Large intestine (tissue), 3 donors: Measurements from ENCODE around the gene EIF2AK3. TPM values are rescaled to one million over a fixed set of nuclear protein-coding genes. Genes with fewer than 3 reads are reported as not detected.

Source experiments
- DNase-seq, 2 donors: peaks; one replicate each; pipeline versions ENCODE4 v3.0.0 to v3.0.0-alpha.2; 2013
- H3K27ac ChIP-seq: one replicate; pipeline ENCODE4 v1.5.1; 2013; ENCODE audit warnings: low read length
- H3K27me3 ChIP-seq: 2 replicates; pipeline ENCODE4 v1.6.1; 2013; ENCODE audit warnings: low read length; ENCODE audit not compliant: control insufficient read depth, insufficient read depth
- H3K36me3 ChIP-seq: 2 replicates; pipeline ENCODE4 v1.6.1; 2013; ENCODE audit warnings: low read length; ENCODE audit not compliant: control insufficient read depth, insufficient read depth
- H3K4me1 ChIP-seq: one replicate; pipeline ENCODE4 v1.6.1; 2013; ENCODE audit warnings: low read length; ENCODE audit not compliant: control insufficient read depth, insufficient read depth
- H3K4me3 ChIP-seq: one replicate; pipeline ENCODE4 v1.5.1; 2013; ENCODE audit warnings: low read length
- H3K9me3 ChIP-seq: one replicate; pipeline ENCODE4 v1.6.1; 2013; ENCODE audit warnings: mild to moderate bottlenecking, low read depth, low read length, moderate library complexity; ENCODE audit not compliant: control insufficient read depth
- WGBS: methylation state at CpG from one replicate; pipeline ENCODE4 v1.1.5; 2013; ENCODE audit warnings: low lambda C conversion rate; ENCODE audit not compliant: insufficient coverage; 5-methylcytosine and 5-hydroxymethylcytosine counted together
- polyA plus RNA-seq: library from polyadenylated mRNA; unstranded; fragments of 120-200 nt; gene quantifications from one replicate; pipeline ENCODE4 v1.2.1, GENCODE V29; 2013

The EIF2AK3 gene
- polyA plus RNA-seq, 1 donor = 14.1 TPM

GRCh38 chr2:88621432-88621831, 5.8 kb downstream of the EIF2AK3 start:
- Histone ChIP-seq H3K4me3 (no peak overlapping the region), H3K36me3 (no peaks in the 10 kb centered on the region), H3K27me3 (no peaks in the 10 kb centered on the region), H3K4me1 (peaks cover 5% of the 10 kb centered on the region), H3K27ac (no peak overlapping the region), H3K9me3 (no peaks in the 10 kb centered on the region)
- no peak for DNase-seq
- 88% methylated on average over 1 of the region's 3 CpGs for WGBS

DNA sequence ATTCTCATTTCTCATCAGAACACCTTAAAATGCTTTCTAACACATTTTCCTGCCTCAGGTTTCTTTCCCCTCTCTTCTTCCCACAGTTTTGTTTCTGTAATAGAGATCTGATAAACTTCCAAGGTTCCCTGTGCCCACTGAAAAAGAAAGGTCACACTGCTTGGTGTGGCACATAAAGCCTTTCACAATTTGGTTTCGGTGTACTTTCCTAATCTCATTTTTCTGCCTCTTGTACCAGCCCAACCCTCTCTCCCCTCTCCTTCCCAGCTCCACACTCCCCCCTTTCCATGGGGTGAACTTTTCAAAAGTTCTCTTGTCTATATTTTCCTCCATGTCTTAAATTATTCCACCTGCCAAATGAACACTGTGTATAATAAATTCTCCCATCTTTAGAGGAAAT, 7.2 kb downstream of the EIF2AK3 start:
- H3K4me3 ChIP-seq = no peak overlapping the region
- H3K36me3 ChIP-seq = no peaks in the 10 kb centered on the region
- WGBS = 83% methylated on average over 1 of the region's 1 CpG
- H3K27me3 ChIP-seq = no peaks in the 10 kb centered on the region
- no peak for DNase-seq
- H3K27ac ChIP-seq = no peak overlapping the region
- no peaks in the 10 kb centered on the region for H3K4me1 ChIP-seq
- H3K9me3 ChIP-seq = no peaks in the 10 kb centered on the region

GRCh38 chr2:88615822-88616221, 11.4 kb downstream of the EIF2AK3 start:
- H3K4me3 ChIP-seq = no peak overlapping the region
- DNase-seq = no peak
- 100% methylated on average over 1 of the region's 3 CpGs for WGBS
- no peaks in the 10 kb centered on the region for H3K4me1 ChIP-seq
- peaks cover 11% of the 10 kb centered on the region for H3K36me3 ChIP-seq
- no peaks in the 10 kb centered on the region for H3K9me3 ChIP-seq
- no peak overlapping the region for H3K27ac ChIP-seq
- no peaks in the 10 kb centered on the region for H3K27me3 ChIP-seq

- WGBS = 100% methylated on average over 2 of the region's 3 CpGs
- no peaks in the 10 kb centered on the region for H3K27me3 ChIP-seq
- H3K4me3 ChIP-seq = no peak overlapping the region
- no peaks in the 10 kb centered on the region for H3K4me1 ChIP-seq
- DNase-seq = no peak
- no peaks in the 10 kb centered on the region for H3K9me3 ChIP-seq
- peaks cover 11% of the 10 kb centered on the region for H3K36me3 ChIP-seq
- no peak overlapping the region for H3K27ac ChIP-seq
These were observed 12.6 kb downstream of the EIF2AK3 start for GRCh38 chr2:88614497-88615157.

DNA sequence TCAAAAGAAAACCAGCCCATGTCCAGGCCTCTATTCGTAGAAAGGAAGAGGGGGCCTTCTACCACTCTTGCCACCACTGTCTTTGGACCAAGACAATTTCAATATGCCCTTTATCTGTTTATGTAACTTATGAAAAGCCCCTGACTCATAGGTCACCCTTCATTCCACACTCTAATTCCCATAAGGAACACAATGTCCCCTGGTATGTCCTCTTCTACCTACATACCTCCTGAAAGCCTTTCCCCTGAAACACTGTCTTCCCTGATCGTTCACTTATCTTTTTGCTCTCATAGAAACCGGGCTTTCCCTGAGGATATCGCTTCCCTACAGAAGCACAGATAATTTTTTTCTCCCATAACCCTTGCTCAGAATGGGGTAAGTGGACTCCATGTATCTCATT, 13.3 kb downstream of the EIF2AK3 start:
- no peak overlapping the region for H3K4me3 ChIP-seq
- WGBS = no CpG with 5 or more reads among the region's 4 CpGs
- DNase-seq = no peak
- no peak overlapping the region for H3K27ac ChIP-seq
- H3K4me1 ChIP-seq = no peaks in the 10 kb centered on the region
- no peaks in the 10 kb centered on the region for H3K27me3 ChIP-seq
- no peaks in the 10 kb centered on the region for H3K9me3 ChIP-seq
- peaks cover 11% of the 10 kb centered on the region for H3K36me3 ChIP-seq

GRCh38 chr2:88608184-88608583, 19.1 kb downstream of the EIF2AK3 start:
- Histone ChIP-seq H3K9me3 (no peaks in the 10 kb centered on the region), H3K27me3 (no peaks in the 10 kb centered on the region), H3K36me3 (peaks cover 9% of the 10 kb centered on the region), H3K4me3 (no peak overlapping the region), H3K27ac (no peak overlapping the region), H3K4me1 (no peaks in the 10 kb centered on the region)
- DNase-seq = no peak
- WGBS = no CpG with 5 or more reads among the region's 3 CpGs

DNA sequence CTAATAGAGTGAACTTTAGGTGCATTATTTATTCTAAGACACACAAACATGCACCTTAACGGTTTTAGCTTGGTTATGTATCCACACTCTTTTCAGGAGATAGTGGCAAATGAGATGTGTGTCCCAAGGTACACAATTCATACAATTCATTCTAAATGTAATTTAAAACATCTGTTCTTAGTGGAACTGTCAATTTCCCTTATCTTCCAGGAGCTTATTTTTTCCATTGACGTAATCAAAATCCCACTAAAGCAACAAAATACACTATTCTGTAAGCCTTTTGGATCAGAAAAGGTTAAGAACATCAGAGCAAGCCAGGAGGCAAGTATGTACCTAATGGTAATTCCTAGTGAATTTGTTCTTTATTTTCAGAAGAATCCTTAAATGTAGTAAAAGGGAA, 19.8 kb downstream of the EIF2AK3 start:
- no peaks in the 10 kb centered on the region for H3K4me1 ChIP-seq
- DNase-seq = no peak
- H3K27me3 ChIP-seq = no peaks in the 10 kb centered on the region
- H3K27ac ChIP-seq = no peak overlapping the region
- peaks cover 4% of the 10 kb centered on the region for H3K36me3 ChIP-seq
- 81% methylated on average over 2 of the region's 2 CpGs for WGBS
- H3K9me3 ChIP-seq = no peaks in the 10 kb centered on the region
- no peak overlapping the region for H3K4me3 ChIP-seq

- Histone ChIP-seq H3K4me1 (no peaks in the 10 kb centered on the region), H3K27me3 (no peaks in the 10 kb centered on the region), H3K9me3 (no peaks in the 10 kb centered on the region), H3K27ac (no peak overlapping the region), H3K4me3 (no peak overlapping the region), H3K36me3 (peaks cover 4% of the 10 kb centered on the region)
- DNase-seq = no peak
- no CpG with 5 or more reads among the region's 3 CpGs for WGBS
These were observed 20.8 kb downstream of the EIF2AK3 start for GRCh38 chr2:88606371-88607030.

- H3K9me3 ChIP-seq = no peaks in the 10 kb centered on the region
- no peak for DNase-seq
- H3K27ac ChIP-seq = no peak overlapping the region
- no peaks in the 10 kb centered on the region for H3K27me3 ChIP-seq
- peaks cover 5% of the 10 kb centered on the region for H3K4me1 ChIP-seq
- no peak overlapping the region for H3K4me3 ChIP-seq
- no peaks in the 10 kb centered on the region for H3K36me3 ChIP-seq
- 97% methylated on average over 4 of the region's 4 CpGs for WGBS
These were observed 24.1 kb downstream of the EIF2AK3 start for GRCh38 chr2:88603146-88603545.

- Histone ChIP-seq H3K4me3 (no peak overlapping the region), H3K4me1 (peaks cover 5% of the 10 kb centered on the region), H3K9me3 (no peaks in the 10 kb centered on the region), H3K36me3 (no peaks in the 10 kb centered on the region), H3K27ac (no peak overlapping the region), H3K27me3 (no peaks in the 10 kb centered on the region)
- no peak for DNase-seq
- no CpG with 5 or more reads among the region's 4 CpGs for WGBS
These were observed 25.2 kb downstream of the EIF2AK3 start for GRCh38 chr2:88602022-88602421.

DNA sequence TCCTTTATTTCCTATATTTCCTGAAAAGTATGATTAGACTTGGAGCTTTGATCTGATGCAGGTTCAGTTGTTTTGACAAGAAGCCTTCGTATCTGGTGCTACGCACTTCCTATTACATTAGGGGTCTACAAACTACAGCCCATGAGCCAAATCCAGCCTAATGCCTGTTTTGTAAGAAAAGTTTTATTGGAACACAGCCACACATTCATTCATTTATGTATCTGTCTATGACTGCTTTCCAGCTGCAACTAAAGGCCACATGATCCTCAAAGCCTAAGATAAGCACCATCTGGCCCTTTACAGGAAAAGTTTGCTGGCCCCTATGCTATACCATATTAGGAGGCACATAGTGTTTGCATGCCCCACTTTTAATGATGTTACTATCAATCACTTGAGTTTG, 26.0 kb downstream of the EIF2AK3 start:
- no peaks in the 10 kb centered on the region for H3K36me3 ChIP-seq
- H3K4me3 ChIP-seq = no peak overlapping the region
- no CpG with 5 or more reads among the region's 2 CpGs for WGBS
- H3K27me3 ChIP-seq = no peaks in the 10 kb centered on the region
- H3K27ac ChIP-seq = no peak overlapping the region
- no peaks in the 10 kb centered on the region for H3K9me3 ChIP-seq
- H3K4me1 ChIP-seq = peaks cover 5% of the 10 kb centered on the region
- DNase-seq = peak in 1 of 2 donors; percentile 22
